Neural progenitor cell (in vitro differentiated cells): ENCODE data around the gene KRT72.

Experiments used
- CTCF ChIP-seq: fragments of 200-600 bp; sonication (generic); IDR thresholded peaks from 2 replicates; pipeline ENCODE4 v1.5.1; 2017; ENCODE audit warnings: antibody characterized with exemption, mild to moderate bottlenecking
- EZH2phosphoT487 ChIP-seq: fragments of 200-600 bp; sonication (generic); IDR thresholded peaks from 2 replicates; pipeline ENCODE4 v1.6.1; 2017; ENCODE audit warnings: antibody characterized with exemption

DNA sequence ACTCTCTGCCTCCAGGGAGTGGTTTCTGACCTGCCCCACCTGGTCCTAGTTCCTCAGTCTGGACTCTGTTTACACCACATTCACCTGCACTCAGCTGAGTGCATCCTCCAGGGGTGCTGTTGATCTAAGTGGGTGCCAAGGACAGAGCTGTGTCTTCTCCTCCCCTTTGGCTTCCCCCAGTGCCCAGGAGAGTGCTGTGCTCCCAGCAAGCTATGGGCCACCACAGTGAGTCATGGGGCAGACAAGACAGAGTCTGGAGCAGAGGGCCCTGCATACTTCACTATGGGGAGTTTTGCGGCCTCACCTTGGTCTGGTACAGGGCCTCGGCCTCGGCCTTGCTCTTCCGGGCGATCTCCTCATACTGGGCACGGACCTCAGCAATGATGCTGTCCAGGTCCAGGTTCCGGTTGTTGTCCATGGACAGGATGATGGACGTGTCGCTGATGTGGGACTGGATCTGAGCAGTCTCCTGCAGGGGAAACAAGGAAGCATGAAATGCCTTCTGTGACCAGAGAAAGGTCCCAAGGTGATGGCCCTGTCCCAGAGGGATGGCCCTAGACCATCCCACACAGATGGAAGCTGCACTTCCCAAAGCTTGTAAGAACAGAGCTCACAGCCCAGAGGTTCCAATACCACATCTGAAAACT lies 12.2 kb upstream of the KRT72 start:
- TF ChIP-seq CTCF (no peak), EZH2phosphoT487 (no peak)
